ENCODE measurements around the gene FHAD1. TPM values are rescaled to one million over a fixed set of nuclear protein-coding genes. Genes with fewer than 3 reads are reported as not detected.
A peak's percentile ranks its signal among the peaks of the same experiment; 100 is the strongest.

FHAD1 gene
- total and polyA plus RNA-seq, 2 experiments from 2014 or later: 0.13 to 0.68 TPM

GRCh38 chr1:15408890-15409387 lies 161.9 kb downstream of the FHAD1 start:
- H3K27ac ChIP-seq: peak overlapping the region; percentile 56
- peaks cover 6% of the 10 kb centered on the region for H4K20me1 ChIP-seq (ENCODE audit: insufficient read depth, poor library complexity, severe bottlenecking)
- H3K4me3 ChIP-seq: peak overlapping the region; percentile 88
- H3K9me2 ChIP-seq (replicated peaks; ENCODE audit: insufficient read depth): no peaks in the 10 kb centered on the region
- no peaks in the 10 kb centered on the region for H3K27me3 ChIP-seq
- 26% methylated on average over 14 of the region's 14 CpGs for WGBS (ENCODE audit: low lambda C conversion rate, missing lambda C conversion rate)
- H3K79me2 ChIP-seq: peaks cover 26% of the 10 kb centered on the region
- H2AFZ ChIP-seq: peak overlapping the region; percentile 65
- peak overlapping the region; percentile 100 for H3K4me2 ChIP-seq
- peaks cover 7% of the 10 kb centered on the region for H3K4me1 ChIP-seq (ENCODE audit: insufficient read depth)
- H3K9me3 ChIP-seq (ENCODE audit: low read depth): no peaks in the 10 kb centered on the region
- DNase-seq (ENCODE audit: low spot score): no peak
- TF ChIP-seq CTCF (IDR thresholded peaks at IDR 0.05; ENCODE audit: poor library complexity) (no peak), EZH2 (IDR thresholded peaks at IDR 0.05; ENCODE audit: borderline replicate concordance) (no peak), EZH2phosphoT487 (IDR thresholded peaks at IDR 0.05; ENCODE audit: low read depth, severe bottlenecking, unreplicated experiment) (no peak)
- no peaks in the 10 kb centered on the region for H3K36me3 ChIP-seq (replicated peaks; ENCODE audit: insufficient read depth, low read depth)

GRCh38 chr1:15409388-15410222 lies 162.6 kb downstream of the FHAD1 start, which contains the start of gene EFHD2:
Gene EFHD2, plus strand, starts transcription at chr1:15409888. Its CDS starts 84 bp downstream, at chr1:15409972.
- under 1% methylated on average over 55 of the region's 99 CpGs for WGBS (ENCODE audit: low lambda C conversion rate, missing lambda C conversion rate)
- TF ChIP-seq EZH2 (IDR thresholded peaks at IDR 0.05; ENCODE audit: borderline replicate concordance): no peak
- no peak for TF ChIP-seq EZH2phosphoT487 (IDR thresholded peaks at IDR 0.05; ENCODE audit: low read depth, severe bottlenecking, unreplicated experiment)
- no peak for TF ChIP-seq CTCF (IDR thresholded peaks at IDR 0.05; ENCODE audit: poor library complexity)
- Histone ChIP-seq H3K4me3 (peak within 1 kb of the TSS; percentile 88), H3K36me3 (replicated peaks; ENCODE audit: insufficient read depth, low read depth) (no peaks in the 10 kb centered on the region), H4K20me1 (ENCODE audit: insufficient read depth, poor library complexity, severe bottlenecking) (peaks cover 6% of the 10 kb centered on the region), H3K27ac (peak within 1 kb of the TSS; percentile 56), H3K4me2 (peak within 1 kb of the TSS; percentile 100), H3K4me1 (ENCODE audit: insufficient read depth) (peaks cover 7% of the 10 kb centered on the region), H2AFZ (peak within 1 kb of the TSS; percentile 65), H3K9me2 (replicated peaks; ENCODE audit: insufficient read depth) (no peaks in the 10 kb centered on the region), H3K27me3 (no peaks in the 10 kb centered on the region), H3K9me3 (ENCODE audit: low read depth) (no peaks in the 10 kb centered on the region), H3K79me2 (peaks cover 29% of the 10 kb centered on the region)
- DNase-seq (ENCODE audit: low spot score): peak; percentile 94

GRCh38 chr1:15410223-15410883 lies 163.3 kb downstream of the FHAD1 start:
- Histone ChIP-seq H3K4me2 (peak overlapping the region; percentile 100), H2AFZ (peak overlapping the region; percentile 65), H3K36me3 (replicated peaks; ENCODE audit: insufficient read depth, low read depth) (no peaks in the 10 kb centered on the region), H3K27me3 (no peaks in the 10 kb centered on the region), H3K9me2 (replicated peaks; ENCODE audit: insufficient read depth) (no peaks in the 10 kb centered on the region), H3K27ac (no peak overlapping the region), H3K9me3 (ENCODE audit: low read depth) (no peaks in the 10 kb centered on the region), H4K20me1 (ENCODE audit: insufficient read depth, poor library complexity, severe bottlenecking) (peaks cover 6% of the 10 kb centered on the region), H3K4me3 (peak overlapping the region; percentile 88), H3K79me2 (peaks cover 36% of the 10 kb centered on the region), H3K4me1 (ENCODE audit: insufficient read depth) (peaks cover 7% of the 10 kb centered on the region)
- 6% methylated on average over 13 of the region's 53 CpGs for WGBS (ENCODE audit: low lambda C conversion rate, missing lambda C conversion rate)
- TF ChIP-seq CTCF (IDR thresholded peaks at IDR 0.05; ENCODE audit: poor library complexity) (no peak), EZH2 (IDR thresholded peaks at IDR 0.05; ENCODE audit: borderline replicate concordance) (no peak), EZH2phosphoT487 (IDR thresholded peaks at IDR 0.05; ENCODE audit: low read depth, severe bottlenecking, unreplicated experiment) (no peak)
- DNase-seq (ENCODE audit: low spot score): no peak

All from hepatocyte (in vitro differentiated cells).